Colonic mucosa (tissue), 4 donors: Measurements from ENCODE around the gene KRT32. TPM values are rescaled to one million over a fixed set of nuclear protein-coding genes. Genes with fewer than 3 reads are reported as not detected.
"Not testable (repeated sequence)": the region's sequence is repeated elsewhere in the genome, so short reads cannot be mapped to it uniquely, and the experiment has no call there.

Source experiments
- DNase-seq: peaks from one replicate; pipeline ENCODE4 v3.0.0-alpha.2; 2020
- H3K27ac ChIP-seq: fragments of 200-600 bp; one replicate; pipeline ENCODE4 v1.8.0; 2021
- H3K27me3 ChIP-seq: fragments of 200-600 bp; one replicate; pipeline ENCODE4 v1.8.0; 2021
- H3K36me3 ChIP-seq: fragments of 200-600 bp; one replicate; pipeline ENCODE4 v1.8.0; 2021
- H3K4me1 ChIP-seq: fragments of 200-600 bp; one replicate; pipeline ENCODE4 v1.8.0; 2021; ENCODE audit warnings: mild to moderate bottlenecking
- H3K4me3 ChIP-seq: fragments of 200-600 bp; one replicate; pipeline ENCODE4 v1.8.0; 2021
- H3K9ac ChIP-seq, 2 donors: one replicate each; pipeline ENCODE4 v1.7.0; 2013; ENCODE audit warnings: control low read depth in 2 of 2, low read depth in 2 of 2, low read length in 2 of 2
- H3K9me3 ChIP-seq: fragments of 200-600 bp; one replicate; pipeline ENCODE4 v1.8.0; 2021
- CTCF ChIP-seq: fragments of 200-600 bp; IDR thresholded peaks from one replicate; pipeline ENCODE4 v1.8.0; 2022; ENCODE audit warnings: antibody characterized with exemption, mild to moderate bottlenecking
- intact Hi-C: fragments of 100-400 bp; cut with DNase I; formaldehyde crosslinking; loops from one replicate; pipeline ENCODE4 v1.14.1; 2022
- total RNA-seq, 2 donors: library from RNA; stranded (reverse); fragmentation: NEBNext Ultra II Directional in 1 of 2; extraction: Animal tissue kit (Norgen Biotek cat#: 25700) in 1 of 2; gene quantifications; one replicate each; pipeline ENCODE4 v1.2.1, GENCODE V29; 2021
- donor health status: healthy.
- donor health status: DM: no; HTN: no; CAD: no.
- donor health status: DM: no; HTN: no; CAD: no.

KRT32 gene
- total RNA-seq, 2 donors from 2014 or later, result not detected

- Histone ChIP-seq H3K27me3 (no peaks in the 10 kb centered on the region), H3K4me1 (no peaks in the 10 kb centered on the region), H3K36me3 (no peaks in the 10 kb centered on the region), H3K27ac (no peak overlapping the region), H3K9me3 (no peaks in the 10 kb centered on the region), H3K9ac (no peak overlapping the region), H3K4me3 (no peak overlapping the region)
- TF ChIP-seq CTCF, result no peak
- intact Hi-C loops, result no loop called here
- DNase-seq, result no peak
These were observed 29.9 kb downstream of the KRT32 start for GRCh38 chr17:41437254-41437653.

- no peaks in the 10 kb centered on the region for H3K36me3 ChIP-seq
- no peak for TF ChIP-seq CTCF
- intact Hi-C loops, result no loop called here
- no peaks in the 10 kb centered on the region for H3K9me3 ChIP-seq
- no peak overlapping the region for H3K4me3 ChIP-seq
- H3K4me1 ChIP-seq, result no peaks in the 10 kb centered on the region
- DNase-seq, result no peak
- H3K9ac ChIP-seq, result no peak overlapping the region
- no peaks in the 10 kb centered on the region for H3K27me3 ChIP-seq
- H3K27ac ChIP-seq, result no peak overlapping the region
These were observed 32.8 kb downstream of the KRT32 start for GRCh38 chr17:41434415-41434814.

GRCh38 chr17:41434005-41434404 is 33.2 kb downstream of the KRT32 start:
- Histone ChIP-seq H3K4me3 (no peak overlapping the region), H3K36me3 (no peaks in the 10 kb centered on the region), H3K4me1 (no peaks in the 10 kb centered on the region), H3K9me3 (no peaks in the 10 kb centered on the region), H3K27ac (no peak overlapping the region), H3K9ac (no peak overlapping the region), H3K27me3 (no peaks in the 10 kb centered on the region)
- no peak for DNase-seq
- no peak for TF ChIP-seq CTCF
- intact Hi-C loops, result no loop called here

- Histone ChIP-seq H3K27me3 (no peaks in the 10 kb centered on the region), H3K27ac (no peak overlapping the region), H3K36me3 (no peaks in the 10 kb centered on the region), H3K4me1 (no peaks in the 10 kb centered on the region), H3K9me3 (no peaks in the 10 kb centered on the region), H3K4me3 (no peak overlapping the region), H3K9ac (no peak overlapping the region)
- no peak for DNase-seq
- intact Hi-C loops, result no loop called here
- no peak for TF ChIP-seq CTCF
These were observed 33.6 kb downstream of the KRT32 start for GRCh38 chr17:41433586-41433985.

GRCh38 chr17:41430376-41430775 is 36.8 kb downstream of the KRT32 start:
- H3K36me3 ChIP-seq, intact Hi-C loops, H3K9me3 ChIP-seq, H3K4me1 ChIP-seq, H3K9ac ChIP-seq, DNase-seq, H3K4me3 ChIP-seq, H3K27me3 ChIP-seq, H3K27ac ChIP-seq: not testable (repeated sequence)

GRCh38 chr17:41429667-41430066 is 37.5 kb downstream of the KRT32 start:
- Histone ChIP-seq H3K9me3 (no peaks in the 10 kb centered on the region), H3K36me3 (no peaks in the 10 kb centered on the region), H3K4me1 (no peaks in the 10 kb centered on the region), H3K27me3 (no peaks in the 10 kb centered on the region), H3K9ac (no peak overlapping the region), H3K27ac (no peak overlapping the region), H3K4me3 (no peak overlapping the region)
- intact Hi-C loops, result no loop called here
- DNase-seq, result no peak
- no peak for TF ChIP-seq CTCF
